A549 (cell line): ENCODE data around the gene THOC5.
"Not testable (repeated sequence)": the region's sequence is repeated elsewhere in the genome, so short reads cannot be mapped to it uniquely, and the experiment has no call there.

Experiments
- BCL3 ChIP-seq: fragments of >200 bp; sonication (Bioruptor Twin); formaldehyde crosslinking; IDR thresholded peaks from 3 replicates; pipeline ENCODE4 v1.6.1; 2016
- CEBPB ChIP-seq, 2 experiments: fragments of >200 bp in 1 of 2; sonication (Bioruptor Twin) in 1 of 2; formaldehyde crosslinking in 1 of 2; IDR thresholded peaks; 2 replicates each; pipeline ENCODE4 v1.6.1; 2012 to 2016
- CHD4 ChIP-seq: fragments of 200-600 bp; sonication (generic); IDR thresholded peaks from 2 replicates; pipeline ENCODE4 v1.6.1; 2016; ENCODE audit warnings: antibody characterized with exemption, mild to moderate bottlenecking, borderline replicate concordance
- CTCF ChIP-seq: fragments of >200 bp; sonication (Bioruptor Twin); formaldehyde crosslinking; IDR thresholded peaks from 3 replicates; pipeline ENCODE4 v1.5.1; 2016
- EP300 ChIP-seq, 2 experiments: fragments of >200 bp; sonication (Bioruptor Twin); formaldehyde crosslinking; IDR thresholded peaks; 2 replicates in 1 of 2; 3 replicates in 1 of 2; pipeline ENCODE4 v1.6.1; 2016 to 2017
- FOSL2 ChIP-seq, 2 experiments: fragments of 450-650 bp in 1 of 2; fragments of >200 bp in 1 of 2; sonication (Bioruptor Twin) in 1 of 2; formaldehyde crosslinking; IDR thresholded peaks; 2 replicates each; pipeline versions ENCODE4 v1.5.0 to v1.6.1; 2016 to 2020; ENCODE audit warnings: mild to moderate bottlenecking in 1 of 2, moderate library complexity in 1 of 2
- MYC ChIP-seq: IDR thresholded peaks from 2 replicates; pipeline ENCODE4 v1.6.1; 2012; ENCODE audit warnings: mild to moderate bottlenecking, inconsistent platforms, low read length, improper control_type of control experiment, borderline replicate concordance
- NFE2L2 ChIP-seq: fragments of 150-350 bp; conservative IDR thresholded peaks from 2 replicates; pipeline ENCODE4 v1.6.1; 2014; ENCODE audit warnings: low read length
- NPAS2 ChIP-seq: fragments of 250-450 bp; sonication (Bioruptor Pico); IDR thresholded peaks from 2 replicates; pipeline ENCODE4 v1.8.0; 2022; ENCODE audit warnings: mild to moderate bottlenecking, moderate library complexity, borderline replicate concordance
- POLR2A ChIP-seq: IDR thresholded peaks from 2 replicates; pipeline ENCODE4 v1.6.1; 2012; ENCODE audit warnings: mild to moderate bottlenecking, low read length
- TF ChIP-seq, protein P1 (sequence below): IDR thresholded peaks from 2 replicates; pipeline ENCODE4 v1.6.1; 2012

DNA sequence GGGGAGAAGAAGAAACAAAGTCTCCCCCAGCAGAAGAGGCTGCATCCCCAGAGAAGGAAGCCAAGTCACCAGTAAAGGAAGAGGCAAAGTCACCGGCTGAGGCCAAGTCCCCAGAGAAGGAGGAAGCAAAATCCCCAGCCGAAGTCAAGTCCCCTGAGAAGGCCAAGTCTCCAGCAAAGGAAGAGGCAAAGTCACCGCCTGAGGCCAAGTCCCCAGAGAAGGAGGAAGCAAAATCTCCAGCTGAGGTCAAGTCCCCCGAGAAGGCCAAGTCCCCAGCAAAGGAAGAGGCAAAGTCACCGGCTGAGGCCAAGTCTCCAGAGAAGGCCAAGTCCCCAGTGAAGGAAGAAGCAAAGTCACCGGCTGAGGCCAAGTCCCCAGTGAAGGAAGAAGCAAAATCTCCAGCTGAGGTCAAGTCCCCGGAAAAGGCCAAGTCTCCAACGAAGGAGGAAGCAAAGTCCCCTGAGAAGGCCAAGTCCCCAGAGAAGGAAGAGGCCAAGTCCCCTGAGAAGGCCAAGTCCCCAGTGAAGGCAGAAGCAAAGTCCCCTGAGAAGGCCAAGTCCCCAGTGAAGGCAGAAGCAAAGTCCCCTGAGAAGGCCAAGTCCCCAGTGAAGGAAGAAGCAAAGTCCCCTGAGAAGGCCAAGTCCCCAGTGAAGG, 64.3 kb downstream of the THOC5 start:
- TF ChIP-seq MYC; BCL3; POLR2A; CTCF; CEBPB (IDR thresholded peaks at IDR 0.05); FOSL2 (IDR thresholded peaks at IDR 0.05); FOSL2 (CRISPR knock-in tag; IDR thresholded peaks at IDR 0.05); CHD4; NPAS2 (CRISPR knock-in tag); NFE2L2; EP300 (IDR thresholded peaks at IDR 0.05): not testable (repeated sequence)
- TF ChIP-seq, protein P1, sequence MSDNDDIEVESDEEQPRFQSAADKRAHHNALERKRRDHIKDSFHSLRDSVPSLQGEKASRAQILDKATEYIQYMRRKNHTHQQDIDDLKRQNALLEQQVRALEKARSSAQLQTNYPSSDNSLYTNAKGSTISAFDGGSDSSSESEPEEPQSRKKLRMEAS = not testable (repeated sequence)
